HAP-1 (cell line): ENCODE results near the gene HDAC4.

Experiments used
- DNase-seq, 2 experiments: peaks; one replicate each; pipeline ENCODE4 v3.0.0-alpha.2; 2016 to 2020; ENCODE audit warnings: low spot score in 2 of 2
- H3K27me3 ChIP-seq: fragments of 250-450 bp; sonication (Bioruptor Pico); 2 replicates; pipeline ENCODE4 v1.5.1; 2020; ENCODE audit warnings: low read depth, mild to moderate bottlenecking, moderate library complexity
- H3K36me3 ChIP-seq: fragments of 250-450 bp; sonication (Bioruptor Pico); replicated peaks from 2 replicates; pipeline ENCODE4 v1.5.1; 2020; ENCODE audit warnings: mild to moderate bottlenecking
- H3K4me1 ChIP-seq: fragments of 250-450 bp; sonication (Bioruptor Pico); 2 replicates; pipeline ENCODE4 v1.5.1; 2020; ENCODE audit warnings: mild to moderate bottlenecking
- H3K4me3 ChIP-seq: fragments of 250-450 bp; sonication (Bioruptor Pico); 2 replicates; pipeline ENCODE4 v1.5.1; 2020; ENCODE audit warnings: mild to moderate bottlenecking, moderate library complexity
- H3K9me3 ChIP-seq: fragments of 250-450 bp; sonication (Bioruptor Pico); 2 replicates; pipeline ENCODE4 v1.5.1; 2020; ENCODE audit warnings: mild to moderate bottlenecking, moderate library complexity
- in situ Hi-C: fragments of 300-500 bp; cut with MboI; formaldehyde crosslinking; loops from 3 replicates; pipeline ENCODE4 v1.14.3; 2020; ENCODE audit warnings: low sequenced_read_pairs, inconsistent platforms, mixed read lengths

The HDAC4 gene

GRCh38 chr2:239438368-239438767, 37.5 kb upstream of the HDAC4 start:
- no peak for DNase-seq
- no peaks in the 10 kb centered on the region for H3K9me3 ChIP-seq
- no peak overlapping the region for H3K4me3 ChIP-seq
- in situ Hi-C loops, result no loop called here
- H3K4me1 ChIP-seq, result no peaks in the 10 kb centered on the region
- peaks cover 20% of the 10 kb centered on the region for H3K27me3 ChIP-seq
- H3K36me3 ChIP-seq, result no peaks in the 10 kb centered on the region

- Histone ChIP-seq H3K9me3 (no peaks in the 10 kb centered on the region), H3K4me1 (no peaks in the 10 kb centered on the region), H3K36me3 (no peaks in the 10 kb centered on the region), H3K27me3 (peaks cover 19% of the 10 kb centered on the region), H3K4me3 (no peak overlapping the region)
- in situ Hi-C loops, result no loop called here
- DNase-seq, result no peak
Measured at GRCh38 chr2:239436669-239437335, 36.0 kb upstream of the HDAC4 start.

- peaks cover 13% of the 10 kb centered on the region for H3K27me3 ChIP-seq
- in situ Hi-C loops, result no loop called here
- H3K9me3 ChIP-seq, result no peaks in the 10 kb centered on the region
- no peaks in the 10 kb centered on the region for H3K4me1 ChIP-seq
- no peaks in the 10 kb centered on the region for H3K36me3 ChIP-seq
- DNase-seq, result no peak
- H3K4me3 ChIP-seq, result no peak overlapping the region
Measured at GRCh38 chr2:239436076-239436475, 35.3 kb upstream of the HDAC4 start.

GRCh38 chr2:239433777-239434403, 33.1 kb upstream of the HDAC4 start:
- DNase-seq, result no peak
- H3K9me3 ChIP-seq, result no peaks in the 10 kb centered on the region
- no peaks in the 10 kb centered on the region for H3K36me3 ChIP-seq
- in situ Hi-C loops, result no loop called here
- H3K4me1 ChIP-seq, result no peaks in the 10 kb centered on the region
- H3K27me3 ChIP-seq, result peaks cover 2% of the 10 kb centered on the region; the same call in 1 of the 2 replicates
- H3K4me3 ChIP-seq, result no peak overlapping the region

- Histone ChIP-seq H3K4me1 (no peaks in the 10 kb centered on the region), H3K4me3 (no peak overlapping the region), H3K9me3 (no peaks in the 10 kb centered on the region), H3K36me3 (no peaks in the 10 kb centered on the region), H3K27me3 (peaks cover 9% of the 10 kb centered on the region; the same call in 1 of the 2 replicates)
- no peak for DNase-seq
- in situ Hi-C loops, result no loop called here
Measured at GRCh38 chr2:239432174-239432573, 31.4 kb upstream of the HDAC4 start.

- DNase-seq, result no peak
- in situ Hi-C loops, result no loop called here
- H3K27me3 ChIP-seq, result peaks cover 11% of the 10 kb centered on the region; the same call in 1 of the 2 replicates
- H3K4me3 ChIP-seq, result no peak overlapping the region
- H3K36me3 ChIP-seq, result no peaks in the 10 kb centered on the region
- no peaks in the 10 kb centered on the region for H3K4me1 ChIP-seq
- no peaks in the 10 kb centered on the region for H3K9me3 ChIP-seq
Measured at GRCh38 chr2:239431536-239431935, 30.7 kb upstream of the HDAC4 start.

GRCh38 chr2:239429473-239430350, 28.9 kb upstream of the HDAC4 start:
- DNase-seq, result no peak
- in situ Hi-C loops, result no loop called here
- Histone ChIP-seq H3K4me3 (no peak overlapping the region), H3K9me3 (no peaks in the 10 kb centered on the region), H3K4me1 (no peaks in the 10 kb centered on the region), H3K36me3 (no peaks in the 10 kb centered on the region), H3K27me3 (peaks cover 12% of the 10 kb centered on the region; the same call in 1 of the 2 replicates)

- Histone ChIP-seq H3K4me1 (peaks cover under 1% of the 10 kb centered on the region; the same call in 1 of the 2 replicates), H3K9me3 (no peaks in the 10 kb centered on the region), H3K27me3 (peaks cover 12% of the 10 kb centered on the region; the same call in 1 of the 2 replicates), H3K36me3 (no peaks in the 10 kb centered on the region), H3K4me3 (no peak overlapping the region)
- DNase-seq, result no peak
- in situ Hi-C loops, result no loop called here
Measured at GRCh38 chr2:239425631-239426030, 24.8 kb upstream of the HDAC4 start.

- in situ Hi-C loops, result no loop called here
- H3K9me3 ChIP-seq, result no peaks in the 10 kb centered on the region
- H3K27me3 ChIP-seq, result peaks cover 12% of the 10 kb centered on the region; the same call in 1 of the 2 replicates
- DNase-seq, result no peak
- no peaks in the 10 kb centered on the region for H3K36me3 ChIP-seq
- peaks cover 9% of the 10 kb centered on the region for H3K4me1 ChIP-seq
- no peak overlapping the region for H3K4me3 ChIP-seq
Measured at GRCh38 chr2:239424337-239425045, 23.7 kb upstream of the HDAC4 start.

- Histone ChIP-seq H3K36me3 (no peaks in the 10 kb centered on the region), H3K4me1 (peaks cover 9% of the 10 kb centered on the region), H3K9me3 (no peaks in the 10 kb centered on the region), H3K27me3 (peaks cover 8% of the 10 kb centered on the region; the same call in 1 of the 2 replicates), H3K4me3 (no peak overlapping the region)
- DNase-seq, result no peak
- in situ Hi-C loops, result no loop called here
Measured at GRCh38 chr2:239423551-239423950, 22.7 kb upstream of the HDAC4 start.

GRCh38 chr2:239421851-239422250, 21.0 kb upstream of the HDAC4 start:
- no peak for DNase-seq
- H3K4me1 ChIP-seq, result peaks cover 9% of the 10 kb centered on the region
- no peaks in the 10 kb centered on the region for H3K36me3 ChIP-seq
- H3K9me3 ChIP-seq, result no peaks in the 10 kb centered on the region
- no peak overlapping the region for H3K4me3 ChIP-seq
- peaks cover 5% of the 10 kb centered on the region; the same call in 1 of the 2 replicates for H3K27me3 ChIP-seq
- in situ Hi-C loops, result no loop called here

- in situ Hi-C loops, result no loop called here
- DNase-seq, result peak; percentile 57
- H3K4me3 ChIP-seq, result no peak overlapping the region
- no peaks in the 10 kb centered on the region for H3K36me3 ChIP-seq
- no peaks in the 10 kb centered on the region for H3K9me3 ChIP-seq
- H3K4me1 ChIP-seq, result peaks cover 9% of the 10 kb centered on the region
- H3K27me3 ChIP-seq, result peaks cover 2% of the 10 kb centered on the region; the same call in 1 of the 2 replicates
Measured at GRCh38 chr2:239420082-239420481, 19.3 kb upstream of the HDAC4 start.

- no peak overlapping the region for H3K4me3 ChIP-seq
- in situ Hi-C loops, result no loop called here
- DNase-seq, result no peak
- H3K4me1 ChIP-seq, result peaks cover 9% of the 10 kb centered on the region
- peaks cover 2% of the 10 kb centered on the region; the same call in 1 of the 2 replicates for H3K27me3 ChIP-seq
- no peaks in the 10 kb centered on the region for H3K36me3 ChIP-seq
- H3K9me3 ChIP-seq, result no peaks in the 10 kb centered on the region
Measured at GRCh38 chr2:239418918-239419317, 18.1 kb upstream of the HDAC4 start.
